K562 (cell line): ENCODE data around the gene FES. TPM values are rescaled to one million over a fixed set of nuclear protein-coding genes. Genes with fewer than 3 reads are reported as not detected.

Experiments
- ELF4 ChIP-seq: fragments of 450-650 bp; formaldehyde crosslinking; IDR thresholded peaks from 2 replicates; pipeline ENCODE4 v1.4.0; 2022; ENCODE audit warnings: missing genetic modification characterization
- L3MBTL2 ChIP-seq: fragments of 450-650 bp; IDR thresholded peaks from 2 replicates; pipeline ENCODE4 v1.6.1; 2016; ENCODE audit warnings: mild to moderate bottlenecking, moderate library complexity
- MTA1 ChIP-seq: fragments of 450-650 bp; IDR thresholded peaks from 2 replicates; pipeline ENCODE4 v1.6.1; 2017; ENCODE audit warnings: borderline replicate concordance
- MYNN ChIP-seq, 2 experiments: sonication (generic); formaldehyde crosslinking in 1 of 2; IDR thresholded peaks; 2 replicates each; pipeline versions ENCODE4 v1.5.0 to v1.6.1; 2016 to 2020; ENCODE audit warnings: antibody characterized with exemption in 1 of 2, missing genetic modification reagents in 1 of 2
- NFYB ChIP-seq: IDR thresholded peaks from 2 replicates; pipeline ENCODE4 v1.6.1; 2011; ENCODE audit warnings: mild to moderate bottlenecking, moderate library complexity; ENCODE audit not compliant: insufficient read length; ENCODE audit errors: extremely low read depth
- PRMT5 ChIP-seq: sonication (generic); formaldehyde crosslinking; IDR thresholded peaks from 2 replicates; pipeline ENCODE4 v1.5.0; 2020; ENCODE audit warnings: missing genetic modification reagents
- PTRF ChIP-seq: fragments of 450-650 bp; IDR thresholded peaks from 2 replicates; pipeline ENCODE4 v1.6.1; 2016; ENCODE audit warnings: mild to moderate bottlenecking, missing genetic modification characterization, missing compliant biosample characterization
- PYGO2 ChIP-seq: fragments of 450-650 bp; IDR thresholded peaks from 2 replicates; pipeline ENCODE4 v1.6.1; 2016; ENCODE audit warnings: mild to moderate bottlenecking, missing genetic modification characterization, moderate library complexity, missing compliant biosample characterization
- RBM22 ChIP-seq: fragments of 200-400 bp; formaldehyde crosslinking; IDR thresholded peaks from 2 replicates; pipeline ENCODE4 v1.6.1; 2018; ENCODE audit warnings: low read length, low read depth; ENCODE audit not compliant: poor library complexity, severe bottlenecking
- RBM34 ChIP-seq: fragments of 200-400 bp; formaldehyde crosslinking; IDR thresholded peaks from 2 replicates; pipeline ENCODE4 v1.6.1; 2018; ENCODE audit warnings: low read length, borderline replicate concordance; ENCODE audit not compliant: insufficient read depth
- SMAD1 ChIP-seq: fragments of 150-350 bp; IDR thresholded peaks from 2 replicates; pipeline ENCODE4 v1.6.1; 2014; ENCODE audit warnings: low read length, low read depth; ENCODE audit not compliant: partially characterized antibody
- SMAD3 ChIP-seq: fragments of 450-650 bp; formaldehyde crosslinking; conservative IDR thresholded peaks from 2 replicates; pipeline ENCODE4 v1.4.0; 2020; ENCODE audit warnings: mild to moderate bottlenecking
- TAF1 ChIP-seq: IDR thresholded peaks from 2 replicates; pipeline ENCODE4 v1.6.1; 2011; ENCODE audit warnings: mild to moderate bottlenecking, low read length, moderate library complexity; ENCODE audit not compliant: insufficient read depth, control insufficient read depth, severe bottlenecking; ENCODE audit errors: extremely low read depth
- TAF7 ChIP-seq: fragments of 450-650 bp; IDR thresholded peaks from 2 replicates; pipeline ENCODE4 v1.6.1; 2016; ENCODE audit warnings: missing genetic modification characterization, missing compliant biosample characterization
- ZNF24 ChIP-seq: fragments of 450-650 bp; IDR thresholded peaks from 2 replicates; pipeline ENCODE4 v1.6.1; 2016
- ZNF316 ChIP-seq: fragments of 450-650 bp; IDR thresholded peaks from 2 replicates; pipeline ENCODE4 v1.6.1; 2016
- ZNF436 ChIP-seq: fragments of 250-450, 450-650 bp; sonication (Bioruptor Pico); formaldehyde crosslinking; IDR thresholded peaks from 2 replicates; pipeline ENCODE4 v1.7.0; 2020; ENCODE audit warnings: mild to moderate bottlenecking
- ZNF57 ChIP-seq: fragments of 450-650 bp; formaldehyde crosslinking; IDR thresholded peaks from 2 replicates; pipeline ENCODE4 v1.4.0; 2020; ENCODE audit warnings: mild to moderate bottlenecking, moderate library complexity
- ZNF583 ChIP-seq: fragments of 250-450 bp; sonication (Bioruptor Pico); IDR thresholded peaks from 2 replicates; pipeline ENCODE4 v1.4.0; 2020
- polyA plus RNA-seq, 8 experiments: library from polyadenylated mRNA; depleted of rRNA in 4 of 8; stranded (reverse) in 5 of 8; unstranded in 3 of 8; fragments of >200 nt; fragmentation: Nextera tagmentation in 2 of 8; fragmentation: Illumina TruSeq in 1 of 8; extraction: Ambion mirVana in 2 of 8; extraction: Trizol in 1 of 8; gene quantifications; 2 replicates each; pipeline versions ENCODE4 v1.2.1 to v1.2.3, GENCODE V29; 2011 to 2014; ENCODE audit warnings: inconsistent platforms in 1 of 8, missing spikeins in 1 of 8
- total RNA-seq, 7 experiments: library from RNA; depleted of rRNA in 6 of 7; stranded (reverse); fragments of >200 nt in 6 of 7; fragmentation: Illumina TruSeq in 2 of 7; extraction: Trizol in 2 of 7; gene quantifications; 2 replicates each; pipeline versions ENCODE4 v1.2.1 to v1.2.3, GENCODE V29; 2011 to 2021; ENCODE audit warnings: low replicate concordance in 1 of 7
- TF ChIP-seq, protein P1 (sequence below): fragments of 250-450 bp; sonication (Bioruptor Pico); IDR thresholded peaks from 2 replicates; pipeline ENCODE4 v1.5.0; 2020; ENCODE audit warnings: mild to moderate bottlenecking, borderline replicate concordance
- TF ChIP-seq, protein P2 (sequence below), 2 experiments: fragments of 150-350 bp in 1 of 2; IDR thresholded peaks; 2 replicates each; pipeline ENCODE4 v1.6.1; 2012 to 2016; ENCODE audit warnings: low read depth in 2 of 2, low read length in 2 of 2, mild to moderate bottlenecking in 1 of 2, moderate library complexity in 1 of 2
- TF ChIP-seq, protein P3 (sequence below): fragments of 450-650 bp; formaldehyde crosslinking; IDR thresholded peaks from 2 replicates; pipeline ENCODE4 v1.4.0; 2020; ENCODE audit warnings: mild to moderate bottlenecking, moderate library complexity

FES gene
- total and polyA plus RNA-seq, 9 of the 15 experiments (the other 6 are each of a cell fraction or from before 2014, with no cell fraction given), result 0.38 to 2.6 (median 0.82) TPM

DNA sequence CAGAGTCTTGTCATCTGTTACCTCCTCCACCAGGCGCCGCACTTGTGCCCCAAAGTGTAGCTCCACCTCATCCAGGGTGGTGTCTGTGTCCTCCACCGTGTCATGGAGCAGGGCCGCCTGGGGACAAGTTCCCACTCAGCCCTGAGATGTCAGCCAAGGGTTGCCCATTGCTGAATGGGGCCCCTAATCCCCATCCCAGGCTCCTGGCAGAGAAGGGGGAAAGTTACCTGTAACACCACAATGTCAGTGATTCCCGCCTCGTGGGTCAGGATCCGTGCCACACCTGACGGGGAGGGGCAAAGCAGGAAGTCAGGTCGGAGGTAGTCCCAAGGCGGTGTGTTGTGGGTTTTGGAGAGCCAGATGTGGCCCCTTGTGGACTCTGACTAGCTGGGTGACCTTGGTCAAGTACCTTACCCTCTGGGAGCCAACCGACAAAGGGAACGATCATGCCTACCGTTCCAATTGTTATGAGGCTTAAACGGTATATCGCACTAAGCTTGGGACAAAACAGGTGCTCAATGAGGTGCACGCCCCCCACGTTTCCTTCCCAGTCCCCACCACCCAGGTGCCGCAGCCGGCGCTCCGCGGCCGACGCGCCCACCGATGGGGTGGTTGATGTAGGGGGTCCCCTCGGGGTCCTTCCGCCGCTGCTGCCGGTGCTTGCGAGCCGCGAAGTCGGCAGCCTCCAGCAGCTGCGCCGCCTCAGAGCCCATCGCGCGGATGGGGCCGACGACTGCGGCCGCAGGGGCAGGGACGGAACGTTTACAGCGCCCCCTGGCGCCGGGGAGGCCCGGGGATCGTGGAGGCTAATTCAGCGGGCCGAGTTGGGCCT, 47.7 kb downstream of the FES start, which contains the start of gene HDDC3 (continued):
- TF ChIP-seq, protein P1, sequence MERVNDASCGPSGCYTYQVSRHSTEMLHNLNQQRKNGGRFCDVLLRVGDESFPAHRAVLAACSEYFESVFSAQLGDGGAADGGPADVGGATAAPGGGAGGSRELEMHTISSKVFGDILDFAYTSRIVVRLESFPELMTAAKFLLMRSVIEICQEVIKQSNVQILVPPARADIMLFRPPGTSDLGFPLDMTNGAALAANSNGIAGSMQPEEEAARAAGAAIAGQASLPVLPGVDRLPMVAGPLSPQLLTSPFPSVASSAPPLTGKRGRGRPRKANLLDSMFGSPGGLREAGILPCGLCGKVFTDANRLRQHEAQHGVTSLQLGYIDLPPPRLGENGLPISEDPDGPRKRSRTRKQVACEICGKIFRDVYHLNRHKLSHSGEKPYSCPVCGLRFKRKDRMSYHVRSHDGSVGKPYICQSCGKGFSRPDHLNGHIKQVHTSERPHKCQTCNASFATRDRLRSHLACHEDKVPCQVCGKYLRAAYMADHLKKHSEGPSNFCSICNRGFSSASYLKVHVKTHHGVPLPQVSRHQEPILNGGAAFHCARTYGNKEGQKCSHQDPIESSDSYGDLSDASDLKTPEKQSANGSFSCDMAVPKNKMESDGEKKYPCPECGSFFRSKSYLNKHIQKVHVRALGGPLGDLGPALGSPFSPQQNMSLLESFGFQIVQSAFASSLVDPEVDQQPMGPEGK (CRISPR knock-in tag), result no peak
- no peak for TF ChIP-seq RBM34
- peak; percentile 50; the same call in 1 of the 2 replicates for TF ChIP-seq TAF7 (tag)
- TF ChIP-seq RBM22, result peak; percentile 76
- TF ChIP-seq PYGO2 (tag), result no peak
- no peak for TF ChIP-seq SMAD3 (CRISPR knock-in tag)
- TF ChIP-seq ZNF316, result no peak
- TF ChIP-seq MTA1, result peak; percentile 48; the same call in 1 of the 2 replicates
- peak; percentile 74 for TF ChIP-seq L3MBTL2
- no peak for TF ChIP-seq ZNF583 (CRISPR knock-in tag)
- TF ChIP-seq NFYB, result no peak
- TF ChIP-seq SMAD1, result peak; percentile 54
- TF ChIP-seq ZNF24, result peak; percentile 64; the same call in 1 of the 2 replicates
- TF ChIP-seq TAF1, result peak; percentile 90
- no peak for TF ChIP-seq PRMT5 (CRISPR knock-in tag)
- no peak for TF ChIP-seq PTRF
- TF ChIP-seq ZNF436 (CRISPR knock-in tag), result no peak
- TF ChIP-seq, protein P2, sequence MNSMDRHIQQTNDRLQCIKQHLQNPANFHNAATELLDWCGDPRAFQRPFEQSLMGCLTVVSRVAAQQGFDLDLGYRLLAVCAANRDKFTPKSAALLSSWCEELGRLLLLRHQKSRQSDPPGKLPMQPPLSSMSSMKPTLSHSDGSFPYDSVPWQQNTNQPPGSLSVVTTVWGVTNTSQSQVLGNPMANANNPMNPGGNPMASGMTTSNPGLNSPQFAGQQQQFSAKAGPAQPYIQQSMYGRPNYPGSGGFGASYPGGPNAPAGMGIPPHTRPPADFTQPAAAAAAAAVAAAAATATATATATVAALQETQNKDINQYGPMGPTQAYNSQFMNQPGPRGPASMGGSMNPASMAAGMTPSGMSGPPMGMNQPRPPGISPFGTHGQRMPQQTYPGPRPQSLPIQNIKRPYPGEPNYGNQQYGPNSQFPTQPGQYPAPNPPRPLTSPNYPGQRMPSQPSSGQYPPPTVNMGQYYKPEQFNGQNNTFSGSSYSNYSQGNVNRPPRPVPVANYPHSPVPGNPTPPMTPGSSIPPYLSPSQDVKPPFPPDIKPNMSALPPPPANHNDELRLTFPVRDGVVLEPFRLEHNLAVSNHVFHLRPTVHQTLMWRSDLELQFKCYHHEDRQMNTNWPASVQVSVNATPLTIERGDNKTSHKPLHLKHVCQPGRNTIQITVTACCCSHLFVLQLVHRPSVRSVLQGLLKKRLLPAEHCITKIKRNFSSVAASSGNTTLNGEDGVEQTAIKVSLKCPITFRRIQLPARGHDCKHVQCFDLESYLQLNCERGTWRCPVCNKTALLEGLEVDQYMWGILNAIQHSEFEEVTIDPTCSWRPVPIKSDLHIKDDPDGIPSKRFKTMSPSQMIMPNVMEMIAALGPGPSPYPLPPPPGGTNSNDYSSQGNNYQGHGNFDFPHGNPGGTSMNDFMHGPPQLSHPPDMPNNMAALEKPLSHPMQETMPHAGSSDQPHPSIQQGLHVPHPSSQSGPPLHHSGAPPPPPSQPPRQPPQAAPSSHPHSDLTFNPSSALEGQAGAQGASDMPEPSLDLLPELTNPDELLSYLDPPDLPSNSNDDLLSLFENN (IDR thresholded peaks at IDR 0.05; ENCODE audit: low read depth in 2 of 2, low read length in 2 of 2), result peak in 1 of 2 experiments; percentile 75; a peak in 1 of 4 replicates
- TF ChIP-seq, protein P3, sequence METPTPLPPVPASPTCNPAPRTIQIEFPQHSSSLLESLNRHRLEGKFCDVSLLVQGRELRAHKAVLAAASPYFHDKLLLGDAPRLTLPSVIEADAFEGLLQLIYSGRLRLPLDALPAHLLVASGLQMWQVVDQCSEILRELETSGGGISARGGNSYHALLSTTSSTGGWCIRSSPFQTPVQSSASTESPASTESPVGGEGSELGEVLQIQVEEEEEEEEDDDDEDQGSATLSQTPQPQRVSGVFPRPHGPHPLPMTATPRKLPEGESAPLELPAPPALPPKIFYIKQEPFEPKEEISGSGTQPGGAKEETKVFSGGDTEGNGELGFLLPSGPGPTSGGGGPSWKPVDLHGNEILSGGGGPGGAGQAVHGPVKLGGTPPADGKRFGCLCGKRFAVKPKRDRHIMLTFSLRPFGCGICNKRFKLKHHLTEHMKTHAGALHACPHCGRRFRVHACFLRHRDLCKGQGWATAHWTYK, result peak; percentile 91
- TF ChIP-seq ZNF57 (CRISPR knock-in tag), result no peak
- peak; percentile 73; the same call in 1 of the 2 replicates for TF ChIP-seq MYNN (IDR thresholded peaks at IDR 0.05)
- TF ChIP-seq MYNN (CRISPR knock-in tag; IDR thresholded peaks at IDR 0.05), result no peak
- peak; percentile 83 for TF ChIP-seq ELF4 (CRISPR knock-in tag)
